HG02981 (cell line): Measurements from ENCODE around the gene SUV39H1.

Source experiments
- ATAC-seq: cut with Tn5 transposase; IDR thresholded peaks from one replicate; pipeline ENCODE4 v1.9.1; 2021; ENCODE audit warnings: mild to moderate bottlenecking, moderate library complexity; ENCODE audit not compliant: unreplicated experiment

The SUV39H1 gene

DNA sequence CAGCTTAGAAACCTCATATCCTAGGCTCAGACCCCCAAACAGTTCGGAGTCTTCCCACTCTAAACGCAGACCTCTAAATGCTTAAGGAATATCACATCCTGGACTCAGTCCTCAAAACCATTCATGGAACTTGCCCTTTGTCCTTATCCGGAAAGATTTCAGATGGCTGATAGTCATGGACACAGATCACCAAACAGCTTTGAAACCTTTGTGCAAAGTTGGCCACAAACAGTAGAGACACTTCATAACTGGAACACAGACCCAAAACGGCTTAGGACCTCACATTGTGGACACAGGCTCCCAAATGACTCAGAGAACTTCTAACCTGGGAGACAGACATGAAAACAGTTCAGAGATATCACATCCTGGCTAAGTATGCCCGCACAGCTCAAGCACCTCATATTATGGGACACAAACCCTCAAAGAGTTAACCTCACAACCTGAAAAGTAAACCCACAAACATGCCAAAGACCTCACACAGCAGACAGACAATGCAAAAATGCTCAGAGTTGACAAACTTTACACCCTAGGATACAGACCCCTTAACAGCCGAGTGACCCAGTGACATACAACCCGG, 15.5 kb downstream of the SUV39H1 start:
- ATAC-seq: no peak

GRCh38 chrX:48713847-48714246, 17.3 kb downstream of the SUV39H1 start:
- ATAC-seq: no peak

DNA sequence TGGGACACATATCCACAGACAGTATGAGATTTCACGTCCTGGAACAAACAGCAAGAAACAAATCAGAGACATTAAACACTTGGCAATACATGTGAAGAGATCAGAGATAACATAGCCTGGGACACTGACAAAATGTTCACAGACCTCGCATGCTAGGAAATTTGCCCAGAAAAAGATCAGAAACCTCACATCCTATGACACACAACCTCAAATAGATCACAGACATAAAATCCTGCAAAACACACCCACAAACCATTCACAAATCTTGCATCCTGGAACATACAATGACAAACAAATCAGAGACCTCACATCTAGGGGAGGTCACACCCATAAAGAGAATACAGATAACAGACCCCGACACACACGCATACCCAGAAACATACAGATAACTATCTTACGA, 18.0 kb downstream of the SUV39H1 start:
- no peak for ATAC-seq

DNA sequence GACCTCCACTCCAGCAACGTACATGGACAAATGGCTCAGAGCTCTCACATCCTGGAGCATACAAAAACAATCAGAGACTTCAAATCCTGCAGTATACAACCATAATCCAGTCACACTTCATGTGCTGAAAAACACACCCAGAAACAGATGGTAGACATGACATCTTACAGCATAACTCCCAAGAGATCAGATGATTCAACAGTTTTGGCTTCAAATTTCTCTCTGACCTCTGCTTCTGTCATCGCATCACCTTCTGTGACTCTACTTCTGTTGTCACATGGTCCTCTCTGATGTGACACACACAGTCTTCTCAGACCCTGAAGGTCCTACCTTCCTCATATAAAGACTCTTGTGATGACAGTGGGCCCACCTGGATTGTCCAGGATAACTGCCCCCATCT, 18.5 kb downstream of the SUV39H1 start:
- no peak for ATAC-seq

GRCh38 chrX:48715876-48716502, 19.5 kb downstream of the SUV39H1 start:
- no peak for ATAC-seq

DNA sequence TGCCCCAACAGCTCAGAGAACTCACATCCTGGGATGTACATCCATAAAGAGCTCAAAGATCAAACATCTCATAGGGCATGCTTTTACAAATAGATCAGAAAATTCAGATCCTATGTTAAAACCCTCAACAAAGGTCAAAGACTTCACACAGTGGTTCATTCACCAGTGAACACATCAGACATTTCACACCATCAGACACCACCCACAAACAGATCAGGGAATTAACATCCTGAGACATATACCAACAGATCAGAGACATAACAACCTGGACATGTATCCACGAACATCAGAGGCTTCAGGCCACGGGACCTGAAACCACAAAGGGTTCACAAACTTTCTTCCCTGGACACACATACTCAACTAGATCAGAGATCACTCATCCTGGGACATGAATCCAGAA, 23.4 kb downstream of the SUV39H1 start:
- ATAC-seq: no peak

GRCh38 chrX:48720577-48721250, 24.2 kb downstream of the SUV39H1 start:
- no peak for ATAC-seq

DNA sequence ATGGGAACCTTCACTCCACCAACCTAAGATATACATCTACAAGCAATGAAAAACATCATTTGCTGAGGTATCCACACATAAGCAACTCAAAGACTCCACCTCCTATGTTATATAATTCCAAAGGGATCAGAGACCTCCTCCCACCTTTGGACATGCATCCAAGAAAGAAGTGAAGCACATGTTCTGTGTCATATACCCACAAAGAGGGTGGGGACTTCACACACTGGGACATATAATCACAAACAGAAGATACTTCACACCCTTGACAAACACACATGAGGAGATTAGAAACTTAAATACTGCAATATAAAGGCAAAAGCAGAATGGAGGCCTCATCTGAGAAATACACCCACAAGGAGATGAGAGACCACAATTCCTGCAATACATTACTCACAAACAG, 25.4 kb downstream of the SUV39H1 start:
- no peak for ATAC-seq

- no peak for ATAC-seq
Measured at GRCh38 chrX:48726596-48726995, 30.1 kb downstream of the SUV39H1 start.

DNA sequence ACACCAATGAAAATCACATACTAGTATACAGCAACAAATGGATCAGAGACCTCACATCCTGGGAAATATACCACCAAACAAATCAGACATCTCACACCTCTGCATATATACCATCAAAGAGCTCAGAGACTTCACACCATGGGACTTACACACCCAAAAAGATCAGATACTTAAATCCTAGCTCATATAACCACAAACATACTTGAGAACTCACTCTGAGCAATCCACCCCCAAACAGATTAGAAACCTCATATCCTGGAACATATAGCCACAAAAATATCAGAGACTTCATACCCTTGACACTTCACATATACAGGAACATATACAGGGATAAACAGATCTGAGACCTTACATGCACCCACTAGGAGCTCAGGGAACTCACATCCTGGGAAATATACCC, 32.1 kb downstream of the SUV39H1 start:
- ATAC-seq: no peak

GRCh38 chrX:48736303-48736702, 39.8 kb downstream of the SUV39H1 start:
- ATAC-seq: no peak

DNA sequence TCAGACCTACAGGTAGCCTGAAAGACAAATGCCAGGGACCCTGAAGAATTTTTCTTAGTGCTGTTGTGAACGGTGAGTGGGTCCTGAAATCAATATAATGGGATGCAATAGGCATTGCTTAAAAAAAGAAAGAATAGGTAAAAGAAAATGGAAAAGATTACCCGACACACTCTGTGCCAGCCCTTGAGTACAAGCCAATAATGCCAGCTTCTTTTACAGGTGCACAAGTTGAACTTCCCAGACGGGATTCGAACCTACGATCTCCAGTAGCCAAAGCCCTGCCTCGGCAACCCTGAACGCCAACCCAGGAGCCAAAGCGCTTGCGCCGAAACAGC, 40.3 kb downstream of the SUV39H1 start:
- no peak for ATAC-seq

DNA sequence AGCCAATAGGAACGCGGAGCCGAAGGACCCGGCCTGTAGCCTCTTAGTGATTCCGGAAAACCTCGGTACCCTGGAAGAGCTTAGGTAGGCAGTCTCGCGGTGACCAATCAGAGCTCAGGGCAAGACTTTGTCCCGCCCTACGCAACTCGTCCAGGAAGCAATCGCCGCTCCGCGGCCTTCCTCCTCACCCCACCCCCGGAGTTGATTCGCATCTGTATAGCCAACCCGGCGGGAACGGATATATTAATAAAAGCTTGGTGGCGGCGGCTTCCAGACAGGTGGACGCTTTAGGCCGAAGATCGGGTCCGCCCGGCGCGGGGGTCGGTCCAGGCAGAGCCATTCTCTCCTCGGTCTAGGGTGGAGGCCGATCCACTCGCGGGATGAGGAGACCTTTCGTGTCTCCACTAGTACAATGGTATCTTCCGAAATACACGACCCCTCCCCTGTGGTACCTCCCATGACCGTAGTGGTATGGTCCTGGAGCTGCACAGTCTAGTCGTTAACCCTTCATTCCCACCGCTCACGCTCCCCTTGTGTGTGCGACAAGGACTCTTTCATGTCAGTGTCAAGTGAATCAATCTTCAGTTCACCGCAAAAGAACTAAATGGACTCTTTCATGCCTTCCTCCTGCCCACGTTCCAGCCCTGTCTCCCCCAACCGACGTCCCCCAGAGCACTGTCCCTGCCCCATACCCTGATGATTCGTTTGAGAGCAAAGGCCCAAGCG, 40.8 kb downstream of the SUV39H1 start:
- ATAC-seq: peak; percentile 98

GRCh38 chrX:48737940-48738339, 41.4 kb downstream of the SUV39H1 start:
- ATAC-seq: no peak

DNA sequence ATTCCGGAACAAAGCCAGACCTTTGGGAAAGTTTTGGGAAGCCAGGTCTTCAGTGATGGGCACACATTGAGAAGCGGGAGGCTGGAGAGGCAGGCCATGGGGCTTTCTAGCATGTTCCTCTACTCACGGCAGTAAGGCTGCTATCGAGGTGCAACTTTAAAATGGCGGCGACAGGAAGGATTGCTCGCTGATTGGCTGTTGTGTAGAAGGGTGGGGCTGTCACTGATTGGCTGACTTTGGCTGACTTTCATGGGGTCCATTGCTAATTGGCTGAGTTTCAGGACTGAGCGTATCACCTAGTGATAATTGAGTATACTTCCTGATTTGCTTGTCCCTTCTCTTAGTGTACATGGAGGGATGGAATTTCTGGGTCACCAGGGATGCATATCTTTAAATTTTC, 45.3 kb downstream of the SUV39H1 start:
- ATAC-seq: no peak

DNA sequence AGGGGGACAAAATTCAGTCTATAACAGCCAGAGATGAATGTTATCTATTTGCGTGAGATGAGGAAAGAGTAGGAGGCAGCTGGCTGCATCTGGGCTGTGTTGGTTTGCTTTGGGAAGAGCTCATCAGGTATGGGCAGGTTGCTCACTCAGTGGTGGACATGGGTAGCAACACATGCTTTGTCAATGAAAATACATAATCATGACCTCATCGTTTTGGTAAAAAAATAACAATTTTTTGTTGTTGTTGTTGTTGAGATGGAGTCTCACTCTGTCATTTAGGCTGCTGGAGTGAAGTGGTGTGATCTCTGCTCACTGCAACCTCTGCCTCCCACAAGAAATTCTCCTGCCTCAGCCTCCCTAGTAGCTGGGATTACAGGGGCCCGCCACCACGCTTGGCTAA, 48.7 kb downstream of the SUV39H1 start:
- ATAC-seq: no peak

DNA sequence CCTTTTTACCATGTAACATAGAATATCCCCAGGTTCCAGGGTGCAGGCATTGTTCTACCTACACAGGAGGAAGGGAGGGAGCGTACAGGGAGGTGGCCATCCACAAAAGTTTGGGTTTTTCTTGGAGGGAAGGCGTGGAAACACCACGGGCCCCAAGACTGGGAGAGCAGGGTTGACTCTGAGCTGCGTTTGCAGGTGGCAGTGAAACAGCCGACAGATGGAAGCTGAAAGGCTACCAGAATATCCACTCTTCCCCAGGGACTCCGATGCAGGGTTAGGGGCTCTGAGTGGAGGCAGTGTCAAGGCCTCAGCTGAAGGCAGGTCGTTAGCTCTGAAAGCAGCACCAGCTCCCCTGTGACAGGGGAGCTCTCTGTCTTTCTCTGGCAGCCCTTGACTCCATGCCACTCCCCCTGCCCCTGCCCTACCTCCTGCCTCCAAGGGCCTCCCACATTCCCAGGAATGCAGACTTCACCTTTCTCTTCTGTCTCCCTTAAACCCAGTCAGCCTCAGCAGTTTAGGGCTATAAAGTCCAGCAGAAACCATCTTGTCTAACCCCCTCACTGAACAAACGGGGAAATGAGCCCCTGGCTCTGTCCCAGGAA, 51.0 kb downstream of the SUV39H1 start:
- no peak for ATAC-seq

DNA sequence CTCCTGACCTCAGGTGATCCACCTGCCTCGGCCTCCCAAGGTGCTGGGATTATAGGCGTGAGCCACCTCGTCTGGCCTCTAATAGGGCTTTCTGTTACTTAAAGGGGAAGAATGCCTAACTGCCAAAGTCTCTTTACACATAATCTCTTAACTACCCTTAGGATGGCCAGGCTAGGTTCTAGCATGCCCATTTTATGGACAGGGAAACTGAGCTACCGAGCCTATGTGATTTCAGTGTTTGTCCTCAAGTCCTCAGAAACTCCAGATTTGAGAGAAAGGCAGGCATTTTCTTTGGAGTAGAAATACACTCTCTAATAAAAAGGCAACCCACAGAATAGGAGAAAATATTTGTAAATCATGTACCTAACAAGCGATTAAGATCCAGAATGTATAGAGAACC, 52.6 kb downstream of the SUV39H1 start:
- no peak for ATAC-seq

DNA sequence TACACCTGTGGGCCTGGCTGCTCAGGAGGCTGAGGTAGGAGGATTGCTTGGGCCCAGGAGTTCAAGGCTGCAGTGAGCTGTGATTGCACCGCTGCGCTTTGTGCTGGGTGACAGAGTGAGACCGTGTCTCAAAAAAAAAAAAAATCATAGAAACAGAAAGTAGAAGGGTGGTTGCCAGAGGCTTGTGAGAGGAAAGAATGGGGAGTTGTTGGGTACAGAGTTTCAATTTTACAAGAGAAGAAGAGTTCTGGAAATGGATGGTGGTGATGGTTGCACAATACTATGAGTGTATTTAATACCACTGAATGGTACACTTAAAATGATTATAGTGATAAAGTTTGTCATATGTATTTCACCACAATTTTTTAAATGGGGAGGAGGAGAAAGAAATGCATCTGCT, 54.8 kb downstream of the SUV39H1 start:
- ATAC-seq: no peak

DNA sequence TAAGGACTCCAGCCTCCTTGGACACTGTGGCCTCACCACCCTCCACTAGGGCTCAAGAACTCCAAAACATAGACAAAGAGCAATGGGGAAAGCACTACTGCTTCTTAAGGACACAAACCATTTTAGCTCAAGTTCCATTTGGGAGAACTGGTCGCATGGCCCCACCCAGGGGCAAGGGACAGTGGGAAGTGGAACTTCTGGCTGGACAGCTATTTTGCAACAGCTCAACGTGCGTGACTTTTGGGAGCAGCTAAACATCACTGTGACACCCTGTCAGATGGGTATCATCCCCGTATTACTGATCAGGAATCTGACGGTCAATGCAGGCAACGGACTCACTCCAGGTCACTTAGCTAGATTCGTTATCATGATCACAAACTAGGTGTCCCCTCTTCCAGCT, 56.0 kb downstream of the SUV39H1 start:
- no peak for ATAC-seq

DNA sequence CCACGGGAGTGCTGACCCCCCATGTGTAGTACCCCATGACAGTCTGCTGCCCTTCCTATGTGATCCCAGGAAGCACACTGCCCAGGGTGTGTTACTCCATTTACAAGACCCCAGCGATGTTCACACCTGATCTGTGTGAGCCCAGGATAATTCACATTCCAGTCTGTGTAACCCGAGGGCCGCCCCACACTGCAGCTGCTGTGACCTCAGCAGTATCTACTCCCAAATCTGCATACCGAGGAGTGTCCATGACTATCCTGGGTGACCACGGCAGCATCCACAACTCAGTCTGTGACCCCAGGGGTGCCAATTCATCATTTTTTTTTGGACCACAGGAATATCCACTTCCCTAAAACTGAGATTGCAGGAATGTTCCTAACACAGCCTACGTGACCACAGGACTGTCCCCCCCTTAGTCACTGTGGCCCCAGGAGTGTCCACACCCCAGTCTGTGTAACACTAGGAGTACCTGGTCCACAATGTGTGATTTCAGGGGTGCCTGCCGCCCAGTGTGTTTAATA, 57.2 kb downstream of the SUV39H1 start:
- no peak for ATAC-seq
